ENCODE results near the gene COMP.

GRCh38 chr19:18789883-18790565, 1.1 kb downstream of the COMP start:
- TF ChIP-seq, protein P1, sequence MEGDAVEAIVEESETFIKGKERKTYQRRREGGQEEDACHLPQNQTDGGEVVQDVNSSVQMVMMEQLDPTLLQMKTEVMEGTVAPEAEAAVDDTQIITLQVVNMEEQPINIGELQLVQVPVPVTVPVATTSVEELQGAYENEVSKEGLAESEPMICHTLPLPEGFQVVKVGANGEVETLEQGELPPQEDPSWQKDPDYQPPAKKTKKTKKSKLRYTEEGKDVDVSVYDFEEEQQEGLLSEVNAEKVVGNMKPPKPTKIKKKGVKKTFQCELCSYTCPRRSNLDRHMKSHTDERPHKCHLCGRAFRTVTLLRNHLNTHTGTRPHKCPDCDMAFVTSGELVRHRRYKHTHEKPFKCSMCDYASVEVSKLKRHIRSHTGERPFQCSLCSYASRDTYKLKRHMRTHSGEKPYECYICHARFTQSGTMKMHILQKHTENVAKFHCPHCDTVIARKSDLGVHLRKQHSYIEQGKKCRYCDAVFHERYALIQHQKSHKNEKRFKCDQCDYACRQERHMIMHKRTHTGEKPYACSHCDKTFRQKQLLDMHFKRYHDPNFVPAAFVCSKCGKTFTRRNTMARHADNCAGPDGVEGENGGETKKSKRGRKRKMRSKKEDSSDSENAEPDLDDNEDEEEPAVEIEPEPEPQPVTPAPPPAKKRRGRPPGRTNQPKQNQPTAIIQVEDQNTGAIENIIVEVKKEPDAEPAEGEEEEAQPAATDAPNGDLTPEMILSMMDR (conservative IDR thresholded peaks at IDR 0.05; ENCODE audit: low read length): no peak
- TF ChIP-seq EZH2phosphoT487 (IDR thresholded peaks at IDR 0.05; ENCODE audit: borderline replicate concordance): no peak
